SW480 (cell line): ENCODE results near the gene TFPI.
A peak's percentile ranks its signal among the peaks of the same experiment; 100 is the strongest.

Source experiments
- DNase-seq: peaks from one replicate; pipeline ENCODE4 v3.0.0-alpha.2; 2016; ENCODE audit warnings: low spot score

TFPI gene

DNA sequence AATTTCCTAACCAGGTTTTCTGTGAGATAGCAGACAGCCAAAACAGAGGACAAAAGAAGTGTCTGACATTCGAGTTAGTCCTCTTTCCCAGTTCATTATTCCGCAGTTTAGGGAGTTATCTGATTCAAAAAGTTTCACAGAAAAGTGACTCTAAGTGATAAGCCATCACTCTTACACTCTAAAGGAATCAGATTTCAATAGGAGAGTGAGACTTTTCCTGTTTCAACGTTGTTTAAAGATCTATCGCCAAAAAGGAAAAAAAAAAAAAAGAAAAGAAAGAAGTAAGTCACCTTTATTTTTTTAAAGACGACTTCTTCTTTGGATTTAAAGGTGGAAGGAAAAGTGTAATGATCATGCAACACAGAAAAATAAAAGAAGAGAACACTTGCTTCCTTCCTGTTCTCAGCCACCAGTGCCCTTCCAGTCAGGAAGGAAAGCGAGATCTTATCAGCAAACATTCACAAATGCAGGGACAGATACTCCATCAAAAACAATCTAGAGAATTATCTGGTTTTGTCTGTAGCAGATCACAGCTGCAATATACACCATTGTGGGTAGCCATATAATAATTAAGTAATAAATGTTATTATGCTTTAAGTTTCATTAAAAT, 49.8 kb downstream of the TFPI start:
- DNase-seq, result no peak

DNA sequence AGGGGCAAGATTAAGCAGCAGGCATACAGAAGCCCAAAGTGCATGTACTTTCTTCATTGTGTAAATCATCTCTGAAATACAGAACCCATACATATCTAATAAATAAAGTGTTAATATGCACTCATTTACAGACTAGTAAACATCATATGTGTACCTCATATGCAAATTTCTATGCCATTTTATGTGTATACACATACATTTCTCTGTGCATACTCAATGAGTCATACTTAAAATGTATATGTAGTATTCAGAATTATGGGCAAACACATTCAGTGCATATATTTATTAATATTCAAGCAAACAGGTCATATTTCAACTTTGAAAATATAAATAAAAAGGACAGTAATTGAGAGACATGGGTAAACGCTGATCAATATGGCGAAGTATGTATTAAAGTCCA, 50.5 kb downstream of the TFPI start:
- DNase-seq, result no peak

DNA sequence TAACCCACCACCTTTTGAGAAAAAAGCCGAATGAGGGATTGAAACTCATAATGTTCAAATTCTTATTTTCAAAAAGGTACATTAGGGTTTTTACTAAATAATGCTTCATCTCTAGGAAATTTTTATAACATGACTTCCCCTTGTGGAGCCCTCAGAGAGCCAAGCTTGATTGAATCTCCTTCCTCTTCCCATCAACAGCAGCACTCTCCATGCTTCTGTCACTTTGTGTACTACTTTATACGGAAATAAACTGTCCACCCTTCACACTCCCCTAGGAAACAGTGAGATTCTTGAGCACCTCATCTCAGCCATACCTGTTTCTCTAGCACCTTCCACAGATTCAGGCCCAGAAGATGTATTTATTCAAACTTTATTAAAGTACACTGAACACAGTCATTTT, 51.8 kb downstream of the TFPI start:
- DNase-seq, result no peak

DNA sequence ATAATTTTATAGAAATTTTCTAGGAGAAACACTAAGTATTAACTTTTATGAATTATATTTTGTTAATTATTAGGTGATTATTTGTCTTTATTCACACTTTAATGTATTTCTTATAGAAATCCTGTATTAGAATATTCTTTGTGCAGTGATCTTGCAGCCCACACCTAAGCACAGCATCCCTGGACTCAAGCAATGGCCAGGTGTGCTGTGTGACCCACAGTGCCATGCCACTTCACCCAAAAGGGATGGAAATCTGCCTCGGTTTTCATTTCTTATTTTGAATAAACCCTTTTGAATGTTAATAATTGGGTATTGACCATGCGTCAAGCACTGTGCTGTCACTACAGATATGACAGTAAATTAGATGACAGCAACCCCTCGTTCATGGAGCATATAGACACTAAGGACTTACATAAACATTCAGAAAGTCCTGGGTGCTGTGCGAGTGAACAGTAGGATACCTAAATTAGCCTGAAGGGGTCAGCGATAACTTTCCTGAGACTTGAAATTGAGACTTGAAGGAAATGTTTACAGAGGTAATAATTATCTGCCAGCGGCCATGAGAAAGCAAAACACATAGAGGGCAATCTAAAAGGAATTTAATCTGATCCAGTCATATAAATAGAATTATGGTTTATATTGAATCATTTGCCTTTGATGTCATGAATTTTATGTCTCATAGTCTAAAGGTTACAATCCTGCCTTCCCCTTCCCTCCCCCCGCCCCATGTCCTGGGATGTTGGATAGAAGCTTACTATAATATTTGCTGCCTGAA, 53.5 kb downstream of the TFPI start:
- DNase-seq, result peak; percentile 23

DNA sequence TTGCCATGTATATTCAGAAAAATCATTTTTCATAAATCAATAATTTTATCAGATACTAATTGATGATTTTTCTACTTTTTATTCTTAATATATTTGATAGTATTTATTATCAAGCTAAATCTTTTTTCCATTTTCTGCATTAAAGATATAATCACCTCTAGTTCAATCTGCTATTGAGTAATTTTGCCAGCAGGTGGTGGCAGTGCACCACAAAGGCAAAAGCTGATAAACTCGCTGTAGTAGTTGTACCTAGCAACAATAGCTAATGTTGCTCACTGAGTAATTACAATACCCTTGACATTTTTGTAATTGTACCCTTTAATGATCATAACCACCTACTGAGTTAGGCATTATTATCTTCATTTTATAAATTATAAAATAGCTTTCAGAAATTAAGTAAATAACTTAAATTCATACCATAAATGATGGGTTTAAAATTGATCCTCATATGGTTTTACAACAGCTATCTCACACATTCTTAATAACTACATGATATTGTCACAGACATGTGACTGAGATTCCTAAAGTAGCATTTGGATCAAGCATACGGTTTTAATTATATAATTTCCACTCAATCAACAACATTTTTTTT, 54.2 kb downstream of the TFPI start:
- peak; percentile 31 for DNase-seq

DNA sequence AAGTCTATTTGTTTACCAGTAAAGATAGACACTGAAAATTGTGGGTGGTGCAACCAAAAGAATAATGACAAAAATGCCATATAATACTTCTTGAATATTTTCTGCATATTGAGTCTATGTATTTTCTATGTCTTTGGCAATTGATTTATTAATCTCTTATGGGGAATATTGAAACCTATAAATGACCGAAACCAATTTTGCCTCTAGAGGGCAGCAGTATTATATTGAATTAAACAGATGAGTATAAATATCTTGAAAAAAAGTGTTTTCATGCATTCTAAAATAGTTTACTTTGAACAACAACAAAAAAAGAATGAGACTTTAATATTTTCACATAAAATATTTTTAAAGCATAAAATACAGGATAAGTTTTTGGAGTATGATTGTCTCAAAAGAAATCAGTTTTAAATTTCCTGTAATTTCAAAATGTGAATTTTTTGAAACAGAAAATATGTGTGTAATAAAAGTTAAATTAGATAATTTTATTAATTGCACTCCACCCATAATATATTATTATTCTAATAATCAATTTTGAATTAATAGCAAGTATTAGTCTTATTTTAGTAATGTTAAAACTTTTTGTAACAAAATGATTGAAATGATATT, 56.3 kb downstream of the TFPI start:
- DNase-seq, result no peak

DNA sequence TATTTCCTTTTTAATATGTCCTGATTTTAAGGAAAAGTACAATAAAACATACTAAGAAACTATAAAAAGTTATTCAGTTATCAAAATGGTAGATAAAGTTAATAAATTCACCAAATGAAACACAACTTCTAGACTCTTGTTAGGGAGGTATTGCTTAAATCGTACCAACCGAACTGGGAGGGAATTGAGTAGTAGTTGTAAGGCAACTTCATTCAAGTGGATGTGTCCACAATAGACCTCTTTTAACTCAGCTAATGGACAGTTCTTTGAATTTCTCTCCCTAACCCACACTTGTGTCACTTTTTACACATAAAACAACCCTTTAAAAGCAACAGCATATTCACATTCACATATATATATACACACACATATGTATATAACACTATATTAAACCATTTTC, 57.1 kb downstream of the TFPI start:
- no peak for DNase-seq

DNA sequence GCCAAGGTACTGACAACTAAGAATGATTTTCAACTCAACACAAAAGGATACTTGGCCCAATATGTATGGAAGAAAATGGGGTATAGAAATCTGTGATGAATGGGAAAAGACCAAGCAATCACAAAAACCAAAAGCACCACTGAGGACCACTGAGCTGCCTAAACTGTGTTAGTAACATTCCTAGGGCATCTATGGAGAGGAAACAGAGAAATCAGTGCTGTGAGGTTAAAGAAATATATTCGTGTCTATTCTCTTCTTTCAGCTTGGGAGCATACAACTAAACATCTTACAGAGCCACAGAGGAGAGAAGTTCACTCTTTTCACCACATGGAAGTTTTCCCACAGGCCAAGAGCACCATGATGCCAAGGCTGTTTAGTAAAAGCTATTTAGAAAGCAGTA, 58.9 kb downstream of the TFPI start:
- no peak for DNase-seq

DNA sequence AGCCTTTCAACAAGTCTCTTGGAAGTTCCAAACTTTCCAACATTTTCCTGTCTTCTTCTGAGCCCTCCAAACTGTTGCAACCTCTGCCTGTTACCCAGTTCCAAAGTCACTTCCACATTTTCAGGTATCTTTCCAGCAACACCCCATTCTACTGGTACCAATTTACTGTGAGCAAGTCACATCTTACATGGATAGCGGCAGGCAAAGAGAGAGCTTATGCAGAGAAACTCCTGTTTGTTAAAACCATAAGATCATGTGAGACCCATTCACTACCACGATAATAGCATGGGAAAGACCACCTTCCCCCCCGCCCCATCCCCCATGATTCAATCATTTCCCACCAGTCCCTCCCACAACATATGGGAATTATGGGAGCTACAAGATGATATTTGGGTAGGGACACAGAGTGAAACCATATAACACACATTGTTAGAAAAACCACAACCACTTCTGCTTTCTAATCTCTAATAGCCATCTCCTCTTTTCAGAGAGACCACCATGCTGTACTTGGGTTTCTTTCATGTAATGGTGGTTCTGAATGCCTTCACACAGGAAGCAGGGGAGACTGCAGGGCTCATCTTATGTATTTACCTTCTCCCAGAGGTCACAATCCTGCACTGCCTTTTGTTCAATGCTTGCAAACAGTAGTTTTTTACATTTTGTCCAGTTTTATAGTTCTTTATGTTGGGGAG, 60.2 kb downstream of the TFPI start:
- DNase-seq, result no peak

DNA sequence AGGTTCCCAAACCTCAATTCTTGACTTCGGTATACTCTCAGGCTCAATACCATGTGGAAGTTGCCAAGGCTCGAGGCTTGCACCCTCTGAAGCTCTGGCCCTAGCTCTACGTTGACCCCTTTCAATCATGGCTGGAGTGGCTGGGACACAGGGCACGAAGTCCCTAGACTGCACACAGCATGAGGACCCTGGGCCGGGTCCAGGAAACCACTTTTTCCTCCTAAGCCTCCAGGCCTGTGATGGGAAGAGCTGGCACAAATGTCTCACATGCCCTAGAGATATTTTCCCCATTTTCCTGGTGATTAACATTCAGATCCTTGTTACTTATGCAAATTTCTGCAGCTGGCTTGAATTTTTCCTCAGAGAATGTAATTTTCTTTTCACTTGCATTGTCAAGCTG, 61.1 kb downstream of the TFPI start:
- no peak for DNase-seq

DNA sequence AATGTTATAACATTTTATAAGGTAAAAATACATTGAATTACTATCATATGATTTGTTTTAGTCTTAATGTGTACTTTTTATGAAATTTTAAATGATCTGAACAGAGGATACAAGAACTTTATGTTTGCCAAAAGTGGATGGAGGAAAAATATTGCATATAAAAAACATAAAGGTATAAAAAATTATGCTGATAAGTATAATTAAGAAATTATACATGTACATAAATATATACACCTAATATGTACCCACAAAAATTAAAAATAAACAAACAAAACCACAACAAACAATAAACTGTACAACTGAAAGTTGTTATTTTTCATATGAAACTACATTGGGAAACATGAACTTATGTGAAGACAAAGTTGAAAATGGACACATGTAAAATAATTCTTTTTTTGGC, 68.0 kb downstream of the TFPI start:
- no peak for DNase-seq

DNA sequence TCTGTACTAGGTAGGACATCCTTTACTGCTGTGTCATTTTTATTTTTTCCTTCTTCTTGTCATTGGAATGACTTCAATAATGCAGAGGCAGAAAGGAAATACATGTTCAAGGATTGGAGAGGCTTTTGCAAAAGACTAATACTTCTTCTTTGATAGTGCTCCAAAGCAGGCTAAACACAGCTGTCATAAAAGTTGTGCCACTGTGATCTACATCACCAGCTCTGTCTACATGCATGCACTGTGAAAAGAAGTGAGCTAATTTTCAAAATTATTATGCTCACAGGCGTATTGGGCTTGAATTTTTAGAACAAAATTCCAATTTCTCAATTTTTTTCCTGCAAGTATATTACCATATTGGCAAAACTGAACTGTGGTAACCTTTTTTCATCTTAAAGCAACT, 68.7 kb downstream of the TFPI start:
- DNase-seq, result no peak

DNA sequence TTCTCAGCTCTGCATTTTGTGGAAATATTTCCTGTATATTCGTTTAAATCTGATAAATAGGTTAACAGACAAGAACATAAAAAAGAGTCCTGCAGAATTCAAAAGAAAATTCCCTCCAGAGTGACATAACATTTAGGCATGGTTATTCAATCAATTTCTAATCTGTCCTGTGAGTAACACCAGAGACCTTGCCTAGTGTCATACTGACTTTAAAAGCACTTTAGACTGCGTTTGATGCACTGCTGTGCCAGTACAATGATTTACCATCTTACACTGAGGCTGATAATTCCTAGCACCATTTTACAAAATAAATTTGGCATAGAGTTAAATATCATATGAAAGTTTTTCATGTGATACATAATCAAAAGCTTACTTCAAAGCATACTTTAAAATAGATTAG, 70.7 kb downstream of the TFPI start:
- no peak for DNase-seq

DNA sequence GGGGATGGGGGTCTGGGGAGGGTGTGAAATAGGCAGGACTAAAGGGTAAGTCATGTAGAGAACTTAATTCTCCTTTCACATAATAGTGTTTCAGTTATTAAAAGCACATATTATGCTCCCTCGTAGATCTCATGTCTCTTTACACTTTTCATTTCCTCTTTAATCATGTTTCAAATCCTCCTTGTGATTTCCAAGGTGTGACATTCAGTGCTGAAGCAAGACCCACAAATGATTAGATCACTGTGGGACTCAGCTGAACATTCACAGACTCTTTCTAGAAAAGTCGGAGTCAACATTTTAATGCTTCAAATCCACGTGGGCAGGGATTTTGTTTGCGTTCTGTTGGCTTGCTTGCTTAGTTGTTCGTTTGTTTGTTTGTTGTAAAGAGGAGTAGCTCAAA, 71.4 kb downstream of the TFPI start:
- DNase-seq, result no peak

DNA sequence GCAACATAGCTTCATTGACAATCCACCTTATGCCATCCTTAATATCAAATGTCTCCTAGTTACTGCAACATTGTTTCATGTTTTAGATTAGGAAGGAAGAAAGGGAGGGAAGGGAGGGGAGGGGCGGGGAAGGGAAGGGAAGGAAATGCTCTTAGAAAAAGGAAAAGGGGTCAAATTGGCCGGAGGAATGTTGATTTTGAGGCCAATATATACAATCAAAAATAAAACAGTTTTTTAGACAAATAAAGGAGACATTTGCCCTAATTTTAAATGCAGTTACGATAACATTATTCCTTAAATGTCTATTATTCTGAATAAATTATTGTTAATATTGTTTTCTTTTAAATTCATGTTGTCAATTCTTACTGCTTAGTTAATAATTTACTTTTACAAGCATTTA, 72.7 kb downstream of the TFPI start:
- no peak for DNase-seq

DNA sequence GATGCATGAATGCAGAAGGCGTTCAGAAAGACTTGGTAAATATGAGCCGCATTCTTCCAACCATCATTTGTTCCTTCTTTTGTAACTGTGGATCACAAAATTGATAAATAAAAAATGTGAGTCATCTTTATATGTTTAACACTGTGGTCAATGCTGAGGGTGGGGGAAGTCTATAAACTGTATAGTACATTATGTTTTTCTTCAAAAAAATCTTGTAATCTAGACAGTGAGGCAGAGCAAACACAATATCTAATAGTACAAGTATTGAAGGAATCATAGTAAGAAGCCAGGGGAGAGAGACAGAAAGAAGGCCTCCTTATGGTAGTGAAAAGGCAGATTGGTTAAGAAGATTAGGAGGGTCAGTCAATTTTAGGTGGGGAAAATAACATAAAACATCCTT, 75.5 kb downstream of the TFPI start:
- no peak for DNase-seq

DNA sequence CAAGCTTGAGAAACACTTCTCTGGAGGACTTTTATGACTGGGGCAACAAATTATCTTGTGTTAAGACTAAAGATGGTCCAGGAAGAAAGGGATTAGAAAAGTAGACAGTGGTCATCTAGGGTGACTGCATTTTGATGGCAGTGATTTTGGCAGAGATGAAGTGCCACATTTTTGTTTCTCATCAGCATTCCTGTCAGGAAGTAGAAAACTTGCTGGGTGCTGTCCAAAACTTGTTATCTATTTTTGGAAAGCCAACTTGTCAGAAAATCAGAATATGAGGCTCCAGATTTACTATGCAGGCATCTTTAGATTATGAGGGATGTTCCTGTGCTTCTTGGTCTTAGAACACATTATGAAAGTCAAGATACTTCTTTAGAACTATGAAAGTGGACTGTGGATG, 77.2 kb downstream of the TFPI start:
- no peak for DNase-seq

DNA sequence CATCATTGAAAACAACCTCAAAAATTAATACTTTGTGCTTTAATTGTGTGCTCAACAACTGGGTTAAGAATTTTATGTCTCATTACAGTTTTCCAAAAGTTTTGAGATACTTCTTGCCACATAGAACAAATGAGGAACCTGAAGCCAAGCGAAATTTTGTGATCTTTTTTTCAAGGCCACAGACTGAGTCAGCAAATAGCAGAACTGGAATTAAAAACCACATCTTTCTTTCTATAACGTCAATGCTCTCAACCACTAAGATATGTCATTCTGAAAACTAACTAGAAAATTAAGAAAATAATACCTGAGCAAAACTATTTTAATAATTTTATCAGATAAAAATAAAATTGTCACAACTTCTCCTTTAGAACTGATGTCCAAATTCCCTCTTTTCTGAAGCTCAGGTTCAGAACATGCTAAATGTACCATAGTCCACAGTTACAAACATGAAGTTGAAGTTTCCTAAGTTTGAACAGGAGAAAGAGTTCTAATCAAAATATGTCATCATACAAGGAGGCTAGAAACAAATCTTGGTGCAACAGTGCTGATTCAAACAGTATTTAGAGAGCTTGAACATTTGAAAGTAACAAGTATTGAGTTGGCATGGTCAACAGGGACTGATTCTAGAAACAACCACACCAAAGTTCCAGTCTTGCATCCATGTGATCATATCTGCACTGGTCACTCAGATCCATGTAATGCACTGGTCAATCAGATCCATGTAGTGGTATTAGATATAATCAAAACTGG, 78.6 kb downstream of the TFPI start:
- no peak for DNase-seq

DNA sequence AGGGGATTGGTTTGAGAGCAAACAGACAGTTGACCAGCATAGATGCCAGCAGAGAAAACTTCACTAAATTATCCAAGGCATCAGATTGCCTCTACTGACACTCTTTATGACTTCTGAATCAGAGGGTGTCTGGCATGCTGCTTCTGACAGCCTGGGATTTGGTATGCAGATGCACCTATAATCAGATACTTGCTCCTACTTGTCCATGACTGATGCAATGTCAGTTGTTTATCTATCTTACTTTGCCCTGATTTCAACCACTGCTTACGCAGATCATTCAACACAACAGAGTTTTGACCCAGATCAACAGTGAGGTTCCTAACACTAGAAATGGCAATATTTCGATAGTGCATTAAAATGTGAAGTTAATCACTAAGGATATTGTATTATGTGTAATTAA, 83.5 kb downstream of the TFPI start:
- DNase-seq, result no peak

DNA sequence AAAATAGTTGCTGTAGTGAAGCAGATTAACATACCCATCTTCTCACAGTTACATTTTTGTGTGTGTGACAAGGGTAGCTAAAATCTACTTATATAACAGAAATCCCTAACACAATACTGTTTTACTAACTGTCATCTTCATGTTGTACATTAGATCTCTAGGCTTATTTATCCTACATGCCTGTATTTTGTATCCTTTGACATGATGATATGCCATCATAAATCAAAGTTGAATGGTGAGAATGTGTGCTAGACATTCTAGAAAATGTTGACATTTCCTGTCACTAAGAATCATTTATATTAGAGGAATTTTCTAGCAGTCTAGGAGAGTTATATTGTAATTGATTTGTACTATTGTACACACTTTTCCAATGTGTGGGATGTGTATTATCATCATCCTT, 84.7 kb downstream of the TFPI start:
- no peak for DNase-seq

DNA sequence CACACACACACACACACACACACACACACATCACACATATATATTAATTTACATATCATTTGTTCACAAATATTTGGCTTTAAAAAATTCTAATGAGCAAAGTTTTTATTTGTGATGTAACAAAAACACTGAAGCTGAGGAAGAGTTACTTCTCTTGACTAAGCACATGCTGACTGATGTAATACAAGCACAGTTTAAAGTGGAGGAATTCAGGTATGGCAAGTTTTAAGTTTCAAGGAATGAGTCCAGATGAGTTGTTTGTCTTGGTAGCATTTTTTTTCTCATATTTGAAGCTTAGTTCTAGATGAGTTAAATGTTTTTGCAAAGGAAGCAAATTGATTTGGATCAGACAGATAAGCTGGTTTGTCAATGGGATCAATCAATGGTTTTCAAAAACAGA, 86.0 kb downstream of the TFPI start:
- no peak for DNase-seq
